ENCODE results near the gene CCDC85B. TPM values are rescaled to one million over a fixed set of nuclear protein-coding genes. Genes with fewer than 3 reads are reported as not detected.

Gene CCDC85B
- total RNA-seq, 2 experiments from 2014 or later: 78.5 to 81.3 TPM

DNA sequence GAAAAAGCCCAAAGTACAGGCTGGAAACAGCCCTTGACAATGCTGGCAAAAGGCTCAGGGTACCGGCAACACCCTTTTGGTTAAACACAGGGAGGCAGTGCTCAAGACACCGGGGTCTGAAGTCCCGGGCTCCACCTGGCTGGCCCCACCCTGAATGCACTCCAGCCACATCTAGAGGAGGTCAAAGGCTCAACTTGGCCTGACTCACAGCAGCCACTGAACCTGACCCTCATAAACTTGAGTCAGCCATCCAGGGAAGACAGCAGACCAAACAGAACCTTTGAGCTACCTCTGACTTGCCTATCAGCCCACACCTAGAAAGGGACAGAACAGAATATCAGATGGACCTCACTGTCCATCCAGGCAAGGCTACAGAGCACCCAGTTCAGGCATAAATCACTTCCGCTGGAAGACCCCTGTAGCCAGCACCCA is 36.3 kb upstream of the CCDC85B start:
- H3K27me3 Mint-ChIP-seq: no peaks in the 10 kb centered on the region
- H3K4me1 Mint-ChIP-seq: peaks cover 39% of the 10 kb centered on the region
- peak overlapping the region; percentile 40 for H3K4me3 Mint-ChIP-seq
- DNase-seq: no peak
- H3K9me3 Mint-ChIP-seq: peaks cover 7% of the 10 kb centered on the region
- H3K36me3 Mint-ChIP-seq: peaks cover 54% of the 10 kb centered on the region
- peak overlapping the region; percentile 68 for H3K27ac Mint-ChIP-seq

DNA sequence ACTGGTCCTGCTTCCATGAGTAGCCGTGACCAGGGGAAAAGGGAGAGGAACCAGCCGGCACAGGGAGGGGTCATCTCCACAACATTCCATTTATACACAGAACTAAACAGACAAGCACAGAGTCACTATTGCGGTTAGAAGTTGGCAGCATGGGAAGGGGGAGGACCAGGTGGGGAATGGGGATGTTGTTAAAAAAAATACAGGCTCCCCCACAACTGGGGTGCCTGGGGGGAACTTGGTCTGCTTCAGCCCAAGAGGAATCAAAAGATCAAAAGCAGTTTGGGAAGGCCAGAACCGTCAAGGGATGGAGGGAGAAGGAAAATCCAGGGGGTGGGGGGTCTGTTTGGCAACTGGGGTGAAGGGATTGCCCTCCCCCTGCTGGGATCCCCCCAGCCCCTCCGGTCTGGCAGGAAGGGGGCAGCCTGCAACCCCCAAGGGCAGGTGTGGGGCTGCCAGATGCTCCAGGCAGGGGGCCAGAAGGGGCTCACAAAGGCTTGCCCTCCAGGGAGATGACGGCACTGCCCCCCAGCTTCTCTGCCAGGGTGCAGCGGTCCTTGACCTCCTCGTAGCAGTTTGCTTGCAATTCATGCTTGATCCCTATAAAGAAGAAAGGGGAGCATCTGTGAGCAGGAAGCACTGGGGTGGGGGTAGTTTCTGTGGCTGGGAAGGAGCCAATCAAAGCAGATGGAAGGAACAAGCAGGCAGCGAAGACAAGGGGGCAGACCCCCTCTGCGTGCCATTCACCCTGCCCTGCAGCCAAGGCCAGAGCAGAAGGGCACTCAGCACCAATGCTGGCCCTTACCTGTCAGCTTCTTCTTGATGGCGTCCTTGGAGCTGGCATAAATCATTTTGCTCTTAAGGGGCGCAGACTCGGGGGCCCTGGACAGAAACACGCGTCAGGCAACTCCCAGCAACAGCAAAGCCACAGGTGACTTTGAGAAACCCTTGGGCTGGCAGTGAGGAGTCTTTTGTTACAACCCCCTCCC is 35.3 kb upstream of the CCDC85B start:
- Mint-ChIP-seq H3K4me1 (peaks cover 43% of the 10 kb centered on the region), H3K27me3 (no peaks in the 10 kb centered on the region), H3K27ac (peak overlapping the region; percentile 88), H3K9me3 (peaks cover 7% of the 10 kb centered on the region), H3K36me3 (peaks cover 54% of the 10 kb centered on the region), H3K4me3 (peak overlapping the region; percentile 96)
- DNase-seq: no peak

DNA sequence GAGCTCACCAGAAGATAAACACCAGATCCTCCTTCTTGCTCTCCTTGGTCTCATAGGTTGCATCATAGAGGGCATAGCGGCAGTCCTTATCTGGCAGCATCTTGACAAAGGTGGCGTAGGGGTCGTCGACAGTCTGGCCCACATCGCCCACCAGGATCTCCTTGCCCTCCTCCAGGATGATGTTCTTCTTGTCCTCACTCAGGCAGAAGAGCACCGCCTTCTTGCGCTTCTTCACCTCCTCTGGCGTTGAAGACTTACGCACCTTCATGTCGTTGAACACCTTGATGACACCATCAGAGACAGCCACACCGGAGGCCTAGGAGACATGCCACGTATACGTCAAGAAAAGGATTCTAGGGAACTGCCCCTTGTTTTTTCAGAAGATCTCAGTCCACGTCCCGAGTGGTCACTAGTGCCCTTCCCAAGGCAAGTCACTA is 34.5 kb upstream of the CCDC85B start:
- Mint-ChIP-seq H3K27me3 (no peaks in the 10 kb centered on the region), H3K27ac (peak overlapping the region; percentile 88), H3K4me1 (peaks cover 43% of the 10 kb centered on the region), H3K4me3 (peak overlapping the region; percentile 96), H3K36me3 (peaks cover 54% of the 10 kb centered on the region), H3K9me3 (peaks cover 7% of the 10 kb centered on the region)
- no peak for DNase-seq

DNA sequence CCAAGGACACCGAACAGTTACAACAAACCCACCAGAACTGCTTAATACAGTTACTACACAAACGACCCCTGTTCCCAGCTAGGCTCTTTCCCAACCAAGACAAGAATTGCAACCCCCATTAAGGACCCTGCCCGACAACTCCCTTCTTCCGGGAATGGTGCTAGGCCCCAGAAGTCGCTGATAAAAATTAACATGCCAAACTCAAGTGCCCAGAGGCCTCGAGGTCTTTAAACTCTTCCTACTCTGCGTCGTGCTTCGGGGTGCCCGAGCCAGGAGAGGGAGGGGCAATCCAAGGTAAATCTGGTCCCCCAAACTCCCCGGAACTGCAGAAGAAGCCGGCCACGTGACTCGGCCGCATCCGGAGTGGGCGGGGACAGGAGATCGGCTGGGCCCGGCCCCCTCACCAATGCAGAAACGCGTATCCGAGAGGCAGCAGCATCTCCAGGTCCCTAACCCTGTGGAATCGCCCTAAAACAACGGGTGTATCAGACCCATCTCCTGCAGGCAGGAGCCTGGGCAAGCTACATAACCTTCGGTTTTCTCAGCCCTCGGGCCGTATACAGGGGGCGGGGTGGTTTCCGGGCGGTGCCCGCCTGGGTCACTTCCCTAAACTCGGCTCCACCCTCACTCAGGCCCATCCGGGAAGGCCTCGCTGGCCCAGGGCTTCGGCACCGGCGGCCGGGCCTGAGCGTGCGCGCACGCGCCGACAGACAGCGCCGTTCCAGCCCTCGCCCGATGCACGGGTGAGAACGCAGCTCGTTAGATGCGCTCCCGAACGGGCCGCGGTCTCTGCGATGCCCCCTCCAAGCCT is 33.6 kb upstream of the CCDC85B start:
- H3K27me3 Mint-ChIP-seq: no peaks in the 10 kb centered on the region
- H3K36me3 Mint-ChIP-seq: peaks cover 46% of the 10 kb centered on the region
- peak overlapping the region; percentile 88 for H3K27ac Mint-ChIP-seq
- peaks cover 51% of the 10 kb centered on the region for H3K4me1 Mint-ChIP-seq
- peaks cover 2% of the 10 kb centered on the region for H3K9me3 Mint-ChIP-seq
- H3K4me3 Mint-ChIP-seq: peak overlapping the region; percentile 96
- peak; percentile 87 for DNase-seq

DNA sequence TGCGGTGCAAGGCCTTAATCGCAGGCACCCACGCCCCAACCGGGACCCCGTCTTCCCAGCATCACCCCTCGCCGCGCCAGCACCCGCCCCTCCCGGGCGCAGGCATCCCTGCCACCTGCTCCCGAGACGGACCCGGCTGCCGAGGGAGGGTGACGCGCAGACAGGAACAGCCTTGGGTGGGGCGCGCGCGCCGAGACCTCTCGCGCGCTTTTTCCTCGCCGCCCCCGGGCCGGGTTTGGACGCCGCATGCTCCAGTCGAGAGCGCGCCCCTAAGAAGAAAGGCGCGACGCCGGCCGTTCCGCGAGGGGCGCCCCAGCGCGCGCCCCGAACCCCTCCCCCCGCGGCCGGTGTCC is 33.0 kb upstream of the CCDC85B start:
- DNase-seq: no peak
- Mint-ChIP-seq H3K36me3 (peaks cover 44% of the 10 kb centered on the region), H3K4me1 (peaks cover 53% of the 10 kb centered on the region), H3K4me3 (peak overlapping the region; percentile 96), H3K27me3 (no peaks in the 10 kb centered on the region), H3K9me3 (no peaks in the 10 kb centered on the region), H3K27ac (peak overlapping the region; percentile 88)

DNA sequence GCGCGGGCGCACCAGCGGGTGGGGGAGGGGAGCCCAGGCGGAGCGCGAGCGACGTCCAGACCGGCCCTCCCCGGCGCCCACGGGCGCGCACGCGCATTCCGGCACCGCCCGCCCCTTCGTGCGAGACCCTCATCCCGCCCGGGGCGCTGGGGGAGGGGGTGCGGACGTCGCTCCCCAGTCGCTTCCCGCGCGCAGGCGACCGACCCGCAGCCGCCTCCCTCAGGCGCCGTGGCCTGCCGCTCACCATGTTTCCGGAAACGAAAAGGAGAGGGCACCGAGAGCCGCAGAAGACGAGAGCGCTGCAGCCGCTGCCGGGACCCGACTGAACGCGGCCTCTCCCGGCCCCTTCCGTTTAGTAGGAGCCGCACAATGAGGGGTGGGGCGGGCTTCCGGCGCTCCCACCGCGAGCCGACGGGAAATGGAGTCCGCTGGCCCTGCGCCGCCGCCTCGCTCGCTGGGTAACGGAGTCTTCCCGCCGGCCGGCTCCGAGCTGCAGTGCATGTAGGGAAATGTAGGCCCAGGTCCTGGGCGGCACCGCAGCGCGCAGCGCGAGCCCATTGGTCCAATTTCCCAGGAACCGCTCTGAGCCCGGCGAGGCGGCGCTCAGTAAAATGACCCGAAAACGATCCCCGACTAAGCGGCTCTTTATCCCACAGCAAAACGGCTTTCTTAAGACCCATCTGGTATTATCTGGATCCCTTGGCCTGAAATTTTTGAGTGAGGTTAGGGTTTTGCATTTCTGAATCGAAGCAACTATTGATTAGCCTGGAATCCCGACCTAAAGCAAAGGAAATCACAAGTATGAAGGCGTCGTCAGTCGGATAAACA is 32.4 kb upstream of the CCDC85B start, which contains the start of gene CFL1:
TSS of gene CFL1 (minus strand) at position 328 of the 828 bp plus-strand sequence. CDS start at position 247, 81 bp downstream.
- H3K4me3 Mint-ChIP-seq: peak within 1 kb of the TSS; percentile 96
- peaks cover 58% of the 10 kb centered on the region for H3K4me1 Mint-ChIP-seq
- no peaks in the 10 kb centered on the region for H3K27me3 Mint-ChIP-seq
- peak within 1 kb of the TSS; percentile 98 for H3K27ac Mint-ChIP-seq
- DNase-seq: peak; percentile 100
- no peaks in the 10 kb centered on the region for H3K9me3 Mint-ChIP-seq
- H3K36me3 Mint-ChIP-seq: peaks cover 44% of the 10 kb centered on the region

DNA sequence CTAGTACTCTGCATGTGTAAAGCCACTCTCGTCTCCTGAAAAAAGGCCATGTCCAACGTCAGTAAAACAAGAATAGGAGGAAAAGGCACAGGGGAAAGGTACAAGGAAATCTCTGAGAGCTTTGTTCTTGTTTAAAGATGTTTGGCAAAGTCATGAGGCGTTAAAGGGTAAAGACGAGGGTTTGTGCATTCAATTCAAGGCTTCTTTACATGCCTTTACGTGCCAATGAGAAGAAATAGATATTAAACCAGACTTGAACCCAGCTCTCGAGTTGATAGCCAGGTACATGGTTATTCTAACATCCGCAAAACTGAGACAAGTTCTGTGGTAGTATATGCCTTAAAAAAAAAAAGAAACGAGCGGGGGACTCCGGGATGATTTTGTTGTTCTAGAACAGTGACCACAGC is 31.8 kb upstream of the CCDC85B start:
- H3K9me3 Mint-ChIP-seq: no peaks in the 10 kb centered on the region
- H3K36me3 Mint-ChIP-seq: peaks cover 40% of the 10 kb centered on the region
- DNase-seq: no peak
- H3K27ac Mint-ChIP-seq: peak overlapping the region; percentile 98
- H3K4me3 Mint-ChIP-seq: peak overlapping the region; percentile 95
- H3K4me1 Mint-ChIP-seq: peaks cover 57% of the 10 kb centered on the region
- no peaks in the 10 kb centered on the region for H3K27me3 Mint-ChIP-seq

DNA sequence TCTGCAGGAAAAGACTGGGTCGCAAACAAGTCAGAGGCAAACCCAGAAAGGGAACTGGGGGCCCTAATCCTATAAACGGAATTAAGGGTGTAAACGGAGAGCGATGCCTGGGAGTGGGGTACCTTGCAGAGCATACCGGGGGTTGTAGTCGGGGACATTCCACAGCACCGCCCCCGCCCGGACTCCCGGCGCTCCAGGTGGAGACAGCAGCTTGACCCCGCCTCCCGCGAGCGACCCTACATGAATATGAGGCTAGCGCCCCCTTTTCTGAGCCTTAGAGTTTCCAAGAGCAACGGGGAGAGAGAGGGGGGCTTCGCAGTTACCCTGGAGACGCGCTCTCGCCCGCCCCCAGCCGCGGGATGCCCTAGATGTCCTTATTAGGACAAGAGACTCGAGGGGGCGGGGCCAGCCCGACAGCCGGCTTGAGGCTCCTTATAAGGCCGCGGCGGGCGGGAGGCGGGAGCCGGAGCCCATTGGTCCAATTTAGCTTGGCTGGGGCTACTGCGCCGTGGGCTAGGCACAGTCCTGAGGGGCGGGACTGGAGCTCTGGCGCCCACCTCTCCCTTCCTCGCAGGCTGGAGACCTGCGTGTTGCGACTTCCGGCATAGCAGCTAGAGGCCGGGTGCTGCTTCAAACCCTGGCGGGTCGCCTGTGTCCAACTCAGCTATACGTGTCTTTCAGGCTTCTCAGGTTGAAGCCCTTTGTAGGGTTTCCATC is 31.2 kb upstream of the CCDC85B start:
- peaks cover 53% of the 10 kb centered on the region for H3K4me1 Mint-ChIP-seq
- H3K27me3 Mint-ChIP-seq: no peaks in the 10 kb centered on the region
- DNase-seq: peak; percentile 99
- H3K4me3 Mint-ChIP-seq: peak overlapping the region; percentile 95
- H3K27ac Mint-ChIP-seq: peak overlapping the region; percentile 98
- peaks cover 34% of the 10 kb centered on the region for H3K36me3 Mint-ChIP-seq
- no peaks in the 10 kb centered on the region for H3K9me3 Mint-ChIP-seq

DNA sequence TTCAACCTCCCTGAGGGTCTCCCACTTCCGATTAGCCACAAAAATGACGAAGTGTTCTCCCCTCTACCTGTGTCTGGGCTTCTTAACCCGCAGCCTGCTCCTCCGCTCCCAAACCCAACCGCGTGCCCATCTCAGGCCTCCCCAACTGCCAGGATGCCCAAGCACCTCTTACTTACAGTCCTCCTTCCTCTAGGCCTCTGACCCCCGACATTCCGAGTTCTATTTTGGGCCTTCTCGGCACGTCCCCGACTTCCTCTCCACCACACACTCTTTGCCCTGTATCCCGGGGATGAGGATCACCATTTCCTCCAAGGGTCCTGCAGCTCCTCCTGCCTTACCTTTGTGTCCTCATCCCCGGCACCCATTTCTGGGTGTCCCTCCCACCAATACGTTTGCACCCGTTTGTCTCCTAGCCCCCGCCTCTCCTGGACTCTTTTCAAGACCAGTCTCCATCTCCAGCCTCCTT is 30.6 kb upstream of the CCDC85B start:
- peaks cover 29% of the 10 kb centered on the region for H3K36me3 Mint-ChIP-seq
- no peak for DNase-seq

DNA sequence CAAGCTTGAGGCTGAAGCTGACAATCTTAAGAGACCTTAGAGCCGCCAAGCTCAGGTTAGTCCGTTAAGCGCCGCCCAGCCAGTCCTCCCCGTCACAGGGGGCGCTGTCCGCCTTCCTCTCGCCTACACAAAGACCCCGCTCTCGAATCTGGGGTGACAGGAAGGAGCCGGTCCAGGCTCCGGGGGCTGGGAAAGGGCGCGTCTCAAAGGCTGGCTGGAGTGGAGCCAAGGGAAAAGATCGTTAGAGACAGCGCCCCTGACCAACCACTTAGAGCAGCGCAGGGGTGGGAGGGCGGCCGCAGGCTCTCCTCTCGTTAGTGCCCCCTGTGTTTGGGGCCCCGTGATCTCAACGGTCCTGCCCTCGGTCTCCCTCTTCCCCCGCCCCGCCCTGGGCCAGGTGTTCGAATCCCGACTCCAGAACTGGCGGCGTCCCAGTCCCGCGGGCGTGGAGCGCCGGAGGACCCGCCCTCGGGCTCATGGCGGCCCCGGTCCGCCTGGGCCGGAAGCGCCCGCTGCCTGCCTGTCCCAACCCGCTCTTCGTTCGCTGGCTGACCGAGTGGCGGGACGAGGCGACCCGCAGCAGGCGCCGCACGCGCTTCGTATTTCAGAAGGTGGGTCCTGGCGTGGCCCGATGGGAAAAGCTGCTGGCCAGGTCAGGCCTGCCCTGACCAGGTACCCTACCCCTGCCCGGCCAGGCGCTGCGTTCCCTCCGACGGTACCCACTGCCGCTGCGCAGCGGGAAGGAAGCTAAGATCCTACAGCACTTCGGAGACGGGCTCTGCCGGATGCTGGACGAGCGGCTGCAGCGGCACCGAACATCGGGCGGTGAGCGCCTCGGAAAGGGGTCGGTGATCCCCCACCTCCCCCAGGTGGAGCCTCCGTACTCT is 30.0 kb upstream of the CCDC85B start, which contains the start of gene MUS81:
TSS of gene MUS81 (plus strand) at position 156 of the 887 bp plus-strand sequence. CDS start at position 477, 321 bp downstream.
- Mint-ChIP-seq H3K36me3 (peaks cover 30% of the 10 kb centered on the region), H3K4me1 (peaks cover 44% of the 10 kb centered on the region), H3K27ac (peak within 1 kb of the TSS; percentile 98), H3K4me3 (peak within 1 kb of the TSS; percentile 95), H3K9me3 (no peaks in the 10 kb centered on the region), H3K27me3 (no peaks in the 10 kb centered on the region)
- peak; percentile 96 for DNase-seq

More for the DNA sequence above, 30.6 kb upstream of the CCDC85B start:
- peak overlapping the region; percentile 98 for H3K27ac Mint-ChIP-seq
- peak overlapping the region; percentile 95 for H3K4me3 Mint-ChIP-seq
- no peaks in the 10 kb centered on the region for H3K27me3 Mint-ChIP-seq
- H3K9me3 Mint-ChIP-seq: no peaks in the 10 kb centered on the region
- peaks cover 47% of the 10 kb centered on the region for H3K4me1 Mint-ChIP-seq

DNA sequence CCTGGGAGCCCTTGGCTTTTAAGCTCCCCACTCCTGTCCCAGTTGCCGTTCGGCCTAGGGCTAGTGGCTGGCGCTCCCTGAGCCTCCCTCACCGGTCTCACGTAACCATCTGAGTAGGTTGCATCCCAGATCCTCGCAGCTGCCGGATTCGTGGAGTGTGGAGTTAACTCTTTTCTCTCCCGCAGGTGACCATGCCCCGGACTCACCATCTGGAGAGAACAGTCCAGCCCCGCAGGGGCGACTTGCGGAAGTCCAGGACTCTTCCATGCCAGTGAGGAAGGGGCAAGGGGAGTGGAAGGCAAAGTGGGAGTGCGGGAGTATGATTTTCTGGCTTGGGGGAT is 29.3 kb upstream of the CCDC85B start:
- Mint-ChIP-seq H3K4me3 (peak overlapping the region; percentile 95), H3K27me3 (no peaks in the 10 kb centered on the region), H3K9me3 (no peaks in the 10 kb centered on the region), H3K4me1 (peaks cover 38% of the 10 kb centered on the region), H3K27ac (peak overlapping the region; percentile 98), H3K36me3 (peaks cover 24% of the 10 kb centered on the region)
- DNase-seq: no peak

DNA sequence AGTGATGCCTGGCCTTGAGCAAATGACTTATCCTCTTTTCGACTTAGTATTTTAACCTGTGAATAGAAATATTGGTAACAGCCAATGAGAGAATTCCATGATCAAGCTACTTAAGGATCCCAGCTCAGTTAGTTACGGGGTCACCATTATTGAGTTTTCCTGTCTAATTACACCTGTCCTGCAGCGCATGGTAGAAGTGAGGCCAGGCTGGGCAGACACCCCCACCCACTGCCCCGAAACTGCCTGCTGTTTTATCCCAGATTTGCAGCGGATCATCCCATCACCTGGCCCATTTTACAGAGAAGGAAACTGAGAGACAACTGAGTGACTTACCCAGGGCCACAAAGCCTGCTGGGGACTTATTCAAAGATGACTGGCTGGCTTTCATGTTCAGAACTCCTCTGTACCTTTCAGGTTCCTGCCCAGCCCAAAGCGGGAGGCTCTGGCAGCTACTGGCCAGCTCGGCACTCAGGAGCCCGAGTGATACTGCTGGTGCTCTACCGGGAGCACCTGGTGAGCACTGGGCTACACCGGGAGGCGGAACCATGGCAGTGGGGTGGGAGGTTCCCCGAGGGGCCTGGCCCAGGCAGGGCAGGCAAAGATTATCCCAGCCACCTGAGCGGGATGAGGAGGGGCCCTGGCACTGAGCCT is 28.8 kb upstream of the CCDC85B start:
- DNase-seq: no peak
- H3K27me3 Mint-ChIP-seq: no peaks in the 10 kb centered on the region
- H3K36me3 Mint-ChIP-seq: peaks cover 19% of the 10 kb centered on the region
- H3K27ac Mint-ChIP-seq: peak overlapping the region; percentile 98
- no peaks in the 10 kb centered on the region for H3K9me3 Mint-ChIP-seq
- H3K4me1 Mint-ChIP-seq: peaks cover 32% of the 10 kb centered on the region
- H3K4me3 Mint-ChIP-seq: peak overlapping the region; percentile 95
